HG02759 (cell line): Measurements from ENCODE around the gene MED25.

Experiments
- ATAC-seq: cut with Tn5 transposase; IDR thresholded peaks from one replicate; pipeline ENCODE4 v1.9.1; 2021; ENCODE audit warnings: mild to moderate bottlenecking, moderate library complexity; ENCODE audit not compliant: unreplicated experiment

MED25 gene

GRCh38 chr19:49839713-49840112 lies 21.6 kb downstream of the MED25 start:
- ATAC-seq, result no peak

- ATAC-seq, result no peak
Measured at GRCh38 chr19:49840321-49840720, 22.2 kb downstream of the MED25 start.

- no peak for ATAC-seq
Measured at GRCh38 chr19:49840736-49841249, 22.7 kb downstream of the MED25 start.

- no peak for ATAC-seq
Measured at GRCh38 chr19:49843265-49843664, 25.2 kb downstream of the MED25 start.

DNA sequence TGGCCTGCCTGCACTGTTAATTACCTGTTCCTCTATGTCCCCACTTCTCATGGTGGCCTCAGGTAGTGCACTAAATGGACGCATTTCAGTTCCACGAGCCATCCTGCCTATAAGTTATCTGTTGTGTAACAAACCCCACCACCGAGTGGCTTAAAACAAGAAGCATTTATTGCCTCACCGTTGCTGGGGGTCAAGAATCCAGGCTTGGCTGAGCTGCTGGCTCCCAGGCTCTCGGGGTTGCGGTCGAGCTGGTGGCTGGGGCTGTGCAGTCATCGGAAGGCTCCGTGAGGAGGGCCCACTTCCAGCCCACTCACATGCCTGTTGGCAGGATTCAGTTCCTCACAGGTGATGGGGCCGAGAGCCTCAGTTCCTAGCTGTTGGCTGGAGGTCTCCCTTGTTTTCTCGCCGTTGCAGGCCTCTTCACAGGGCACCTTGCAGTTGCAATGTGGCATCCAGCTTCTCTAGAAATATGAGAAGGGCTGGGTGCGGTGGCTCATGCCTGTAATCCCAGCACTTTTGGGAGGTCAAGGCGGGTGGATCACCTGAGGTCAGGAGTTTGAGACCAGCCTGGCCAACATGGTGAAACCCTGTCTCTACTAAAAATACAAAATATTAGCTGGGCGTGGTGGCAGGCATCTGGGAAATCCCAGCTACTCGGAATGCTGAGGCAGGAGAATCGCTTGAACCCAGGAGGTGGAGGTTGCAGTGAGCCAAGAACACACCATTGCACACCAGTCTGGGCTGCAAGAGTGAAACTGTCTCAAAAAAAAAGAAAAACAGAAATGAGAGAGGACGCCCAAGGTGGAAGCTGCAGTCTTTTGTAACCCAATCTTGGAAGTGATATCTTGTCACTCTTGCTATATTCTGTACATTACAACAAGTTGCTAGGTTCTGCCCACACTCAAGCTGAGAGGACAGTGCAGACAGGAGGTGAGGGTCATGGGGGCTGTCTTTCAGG lies 26.3 kb downstream of the MED25 start:
- no peak for ATAC-seq

GRCh38 chr19:49845414-49845813 lies 27.3 kb downstream of the MED25 start:
- ATAC-seq, result no peak

- no peak for ATAC-seq
Measured at GRCh38 chr19:49846408-49846807, 28.3 kb downstream of the MED25 start.

DNA sequence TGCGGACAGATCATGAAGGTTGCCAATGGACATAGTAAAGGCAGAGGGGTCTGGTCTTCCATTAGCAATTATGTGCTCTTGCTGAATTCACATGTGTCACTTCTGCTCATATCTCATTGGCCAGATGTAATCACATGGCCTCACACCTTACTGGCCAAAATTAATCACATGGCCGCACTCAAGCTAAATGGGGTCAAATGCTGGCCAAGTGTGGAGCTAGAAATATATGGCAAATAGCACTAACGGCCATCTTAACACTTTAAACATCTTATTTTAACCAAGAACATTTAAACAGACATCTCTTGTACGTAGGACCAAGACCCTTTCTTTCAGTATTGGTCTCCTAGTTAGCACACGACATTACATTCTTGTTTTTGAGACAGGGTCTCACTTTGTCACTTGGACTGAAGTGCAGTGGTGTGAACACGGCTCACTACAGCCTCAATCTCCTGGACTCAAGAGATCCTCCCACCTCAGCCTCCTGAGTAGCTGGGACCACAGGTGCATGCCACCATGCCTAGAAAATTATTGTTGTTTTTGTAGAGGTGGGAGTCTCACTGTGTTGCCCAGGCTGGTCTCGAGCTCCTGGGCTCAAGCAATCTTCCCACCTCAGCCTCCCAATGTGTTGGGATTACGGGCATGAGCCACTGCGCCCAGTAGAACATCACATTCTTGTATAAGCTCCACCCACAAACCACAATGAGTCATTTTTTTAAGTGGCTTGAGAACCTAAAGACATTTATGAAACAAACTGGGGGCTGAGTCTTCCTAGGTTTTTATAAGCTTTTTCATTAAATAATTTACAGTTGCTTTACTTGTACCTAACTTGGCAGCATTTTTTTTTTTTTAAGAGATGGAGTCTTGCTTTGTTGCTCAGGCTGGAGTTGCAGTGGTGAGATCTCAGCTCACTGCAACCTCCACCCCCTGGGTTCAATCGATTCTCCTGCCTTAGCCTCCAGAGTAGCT lies 29.9 kb downstream of the MED25 start:
- no peak for ATAC-seq

DNA sequence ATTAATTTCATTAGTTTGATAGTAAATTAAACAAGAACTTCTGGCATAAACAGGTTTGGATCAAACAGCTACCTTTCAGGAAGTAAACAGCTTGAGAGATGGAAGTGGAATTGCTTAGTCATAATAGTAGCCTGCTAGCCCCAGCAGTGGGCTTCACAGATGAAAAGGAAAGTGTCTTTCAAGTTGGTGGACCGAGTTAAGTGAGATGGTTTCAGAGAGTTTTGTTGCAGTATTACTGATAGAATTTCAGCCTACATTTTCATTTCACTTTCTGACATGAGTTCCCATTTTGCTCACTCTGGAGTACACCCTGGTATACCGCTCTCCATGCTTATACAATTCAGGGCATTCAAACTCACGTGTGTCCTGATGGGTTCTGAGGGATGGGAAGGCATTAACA lies 30.8 kb downstream of the MED25 start:
- ATAC-seq, result no peak

DNA sequence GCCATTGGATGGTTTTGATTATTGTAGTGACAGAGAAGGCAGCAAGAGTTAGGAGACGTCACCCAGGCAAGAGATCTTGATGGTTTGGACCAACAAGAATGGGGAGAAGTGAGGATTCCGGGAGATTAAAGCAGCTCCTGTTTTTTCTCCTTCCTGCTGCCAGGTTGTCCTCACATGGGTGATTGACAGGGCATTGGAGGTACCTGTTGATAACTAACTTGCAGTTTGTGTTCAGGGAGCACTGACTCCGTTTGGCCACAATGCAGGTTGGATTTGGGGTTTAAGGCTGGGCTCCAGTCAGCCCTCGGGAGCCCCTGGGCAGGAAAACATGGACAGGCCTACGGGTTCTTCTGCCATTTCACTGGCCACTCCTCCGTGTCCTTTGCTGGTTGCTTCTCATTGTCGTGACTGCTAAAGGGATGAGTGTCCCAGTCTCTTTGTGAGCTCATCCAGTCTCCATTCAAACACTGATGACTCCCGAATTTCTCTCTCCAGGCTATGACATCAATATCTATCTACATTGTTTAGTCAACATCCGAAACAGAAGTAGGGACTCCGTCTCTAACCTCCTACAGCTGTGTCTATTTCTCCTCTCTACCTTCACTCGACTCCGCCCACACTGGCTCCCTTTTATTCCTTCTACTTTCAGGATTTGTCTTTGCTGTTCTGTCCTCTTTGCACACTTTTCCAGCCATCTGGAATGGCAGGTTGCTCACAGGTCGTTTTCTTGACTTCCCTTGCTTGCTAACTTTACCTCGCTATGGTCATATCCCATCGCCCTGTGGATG lies 31.5 kb downstream of the MED25 start:
- no peak for ATAC-seq

DNA sequence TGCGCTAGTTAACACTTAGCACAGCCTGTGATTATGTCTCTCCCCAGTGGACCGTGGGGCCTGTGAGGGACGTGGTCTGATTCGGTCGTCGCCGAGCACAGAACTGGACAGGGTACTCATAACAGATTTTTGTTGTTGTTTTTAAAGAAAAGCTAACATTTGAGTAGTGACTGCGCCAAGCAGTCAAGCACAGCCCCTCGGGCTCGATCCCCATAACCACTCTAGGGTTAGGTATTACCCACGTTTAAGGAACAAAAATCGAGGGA lies 32.1 kb downstream of the MED25 start:
- peak; percentile 2 for ATAC-seq

DNA sequence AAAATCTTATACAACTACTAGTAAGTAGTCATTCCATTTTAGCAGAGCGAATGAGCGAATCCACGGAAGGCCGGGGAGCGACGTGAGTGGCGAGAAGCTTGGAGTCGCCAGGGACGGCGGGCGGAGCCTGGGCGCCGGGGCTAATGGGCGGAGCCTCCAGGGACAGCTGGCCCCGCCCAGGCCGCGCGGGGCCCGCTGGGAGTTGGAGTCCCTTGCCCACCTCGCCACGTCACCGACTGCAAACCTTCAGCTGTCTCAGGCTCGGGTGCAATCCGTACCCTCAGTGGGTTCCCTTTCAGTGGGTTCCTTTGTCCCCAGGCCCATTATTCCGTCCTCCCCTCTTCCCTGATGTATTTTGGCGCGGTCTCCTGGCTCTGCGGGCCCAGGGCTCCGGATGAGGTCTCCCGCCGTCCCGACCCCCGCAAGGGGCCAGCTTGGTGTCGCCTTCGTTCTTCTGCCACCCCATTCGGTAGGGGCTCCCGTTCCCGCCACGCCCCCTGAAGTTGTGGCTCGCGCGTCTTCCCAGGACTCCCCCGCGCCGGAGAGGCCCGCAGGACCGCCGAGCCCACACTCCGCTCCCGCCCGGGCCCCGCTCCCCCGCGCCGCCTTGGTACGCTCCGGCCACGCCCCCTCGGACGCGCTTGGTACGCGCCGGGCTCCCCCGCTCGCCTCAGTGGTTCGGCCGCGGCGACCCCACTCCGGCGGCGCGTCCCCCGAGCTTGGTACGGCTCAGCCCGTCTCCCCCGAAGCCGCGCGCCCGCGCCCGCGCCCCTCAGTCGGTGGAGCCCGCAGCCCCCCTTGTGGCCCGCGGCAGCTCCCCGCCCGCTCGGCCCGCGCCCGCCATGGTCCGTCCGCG lies 32.6 kb downstream of the MED25 start, which contains the start of gene PTOV1:
PTOV1 (plus strand) TSS at position 673 of the 856 bp plus-strand sequence.
- peak; percentile 76 for ATAC-seq

- ATAC-seq, result peak; percentile 10
Measured at GRCh38 chr19:49851456-49852259, 33.6 kb downstream of the MED25 start.

- ATAC-seq, result no peak
Measured at GRCh38 chr19:49852631-49853126, 34.6 kb downstream of the MED25 start.

DNA sequence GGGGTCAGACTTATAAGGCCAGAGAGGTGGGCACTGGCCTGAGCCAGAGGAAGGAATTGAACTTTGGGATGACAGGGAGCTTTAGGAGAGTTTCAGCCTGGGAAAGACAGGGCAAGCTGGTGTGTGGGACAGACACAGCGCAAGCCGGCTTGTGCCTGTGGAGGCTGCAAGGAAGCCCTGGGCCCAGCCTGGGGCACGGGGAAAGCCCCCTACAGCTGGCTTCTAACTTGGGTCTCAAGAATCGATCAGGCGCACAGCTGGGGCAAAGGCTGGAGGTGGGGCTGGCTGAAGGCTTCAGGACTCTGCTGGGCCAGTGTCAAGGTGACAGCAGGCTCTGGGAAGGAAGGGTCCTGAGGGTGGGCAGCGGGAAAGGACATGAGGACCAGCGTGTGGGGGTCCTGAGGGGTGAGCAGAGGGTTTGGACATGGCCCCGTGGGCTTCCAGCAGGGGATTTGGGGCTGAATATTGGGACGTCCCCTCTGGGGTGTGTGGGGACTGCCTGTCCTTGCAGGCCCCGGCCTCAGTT lies 35.8 kb downstream of the MED25 start:
- no peak for ATAC-seq

GRCh38 chr19:49854378-49855263 lies 36.5 kb downstream of the MED25 start:
- ATAC-seq, result no peak

DNA sequence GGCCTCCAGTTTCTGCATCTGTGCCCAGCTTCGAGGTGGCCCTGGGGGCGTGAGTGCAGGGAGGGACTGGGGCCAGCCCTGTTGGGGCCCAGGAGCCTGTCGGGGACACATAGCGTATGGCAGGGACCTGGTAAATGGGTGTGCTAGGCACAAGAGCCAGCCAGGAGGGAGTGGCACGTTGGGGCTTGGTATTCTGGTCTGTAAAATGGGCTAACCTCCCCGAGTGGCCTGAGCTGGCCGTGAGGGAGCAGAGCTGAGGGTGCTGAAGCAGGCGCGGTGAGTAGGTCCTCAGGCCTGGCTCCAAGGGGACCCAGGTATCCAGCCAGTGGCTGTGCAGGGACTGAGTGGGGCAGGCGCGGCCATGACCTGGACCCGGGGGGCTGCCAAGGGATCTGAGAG lies 37.2 kb downstream of the MED25 start:
- no peak for ATAC-seq
